ENCODE data around the gene PCDHGB4.

DNA sequence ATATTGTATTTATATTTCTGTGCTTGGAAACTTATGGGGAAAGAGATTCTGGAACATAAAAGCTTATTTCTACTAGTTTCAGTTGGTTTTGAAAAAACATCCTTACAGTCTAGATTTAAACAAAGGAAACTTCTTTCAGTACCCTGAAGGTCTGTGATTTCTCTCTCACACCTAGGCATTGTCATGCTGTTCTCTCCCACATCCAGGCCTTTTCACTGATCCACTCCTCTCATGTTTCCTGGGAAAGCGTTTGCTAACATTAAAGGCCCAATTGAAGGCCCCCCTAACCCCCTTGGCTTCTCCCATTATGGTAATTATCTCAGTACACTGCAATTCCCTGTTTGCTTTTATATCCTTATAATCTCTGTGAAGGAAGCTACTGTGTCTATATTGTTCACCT lies 44.7 kb upstream of the PCDHGB4 start:
- TF ChIP-seq, protein P1, sequence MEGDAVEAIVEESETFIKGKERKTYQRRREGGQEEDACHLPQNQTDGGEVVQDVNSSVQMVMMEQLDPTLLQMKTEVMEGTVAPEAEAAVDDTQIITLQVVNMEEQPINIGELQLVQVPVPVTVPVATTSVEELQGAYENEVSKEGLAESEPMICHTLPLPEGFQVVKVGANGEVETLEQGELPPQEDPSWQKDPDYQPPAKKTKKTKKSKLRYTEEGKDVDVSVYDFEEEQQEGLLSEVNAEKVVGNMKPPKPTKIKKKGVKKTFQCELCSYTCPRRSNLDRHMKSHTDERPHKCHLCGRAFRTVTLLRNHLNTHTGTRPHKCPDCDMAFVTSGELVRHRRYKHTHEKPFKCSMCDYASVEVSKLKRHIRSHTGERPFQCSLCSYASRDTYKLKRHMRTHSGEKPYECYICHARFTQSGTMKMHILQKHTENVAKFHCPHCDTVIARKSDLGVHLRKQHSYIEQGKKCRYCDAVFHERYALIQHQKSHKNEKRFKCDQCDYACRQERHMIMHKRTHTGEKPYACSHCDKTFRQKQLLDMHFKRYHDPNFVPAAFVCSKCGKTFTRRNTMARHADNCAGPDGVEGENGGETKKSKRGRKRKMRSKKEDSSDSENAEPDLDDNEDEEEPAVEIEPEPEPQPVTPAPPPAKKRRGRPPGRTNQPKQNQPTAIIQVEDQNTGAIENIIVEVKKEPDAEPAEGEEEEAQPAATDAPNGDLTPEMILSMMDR (conservative IDR thresholded peaks at IDR 0.05; ENCODE audit: low read length) = no peak
- no peak for TF ChIP-seq EZH2phosphoT487 (IDR thresholded peaks at IDR 0.05; ENCODE audit: borderline replicate concordance, low read depth, low read length)
